GM12801 (cell line): ENCODE data around the gene GMPPB.

Source experiments
- CTCF ChIP-seq: IDR thresholded peaks from one replicate; pipeline ENCODE4 v1.5.1; 2011; ENCODE audit warnings: control low read depth; ENCODE audit not compliant: insufficient read length; ENCODE audit errors: extremely low read depth

GMPPB gene

GRCh38 chr3:49745986-49746385 is 22.2 kb upstream of the GMPPB start:
- TF ChIP-seq CTCF, result no peak

GRCh38 chr3:49740427-49740826 is 16.7 kb upstream of the GMPPB start:
- no peak for TF ChIP-seq CTCF

- TF ChIP-seq CTCF, result no peak
Observed at GRCh38 chr3:49738067-49738713, 14.4 kb upstream of the GMPPB start.

- no peak for TF ChIP-seq CTCF
Observed at GRCh38 chr3:49734752-49735151, 11.0 kb upstream of the GMPPB start.

- no peak for TF ChIP-seq CTCF
Observed at GRCh38 chr3:49733551-49733950, 9.8 kb upstream of the GMPPB start.

GRCh38 chr3:49732597-49732996 is 8.8 kb upstream of the GMPPB start:
- TF ChIP-seq CTCF, result no peak

GRCh38 chr3:49729966-49730609 is 6.3 kb upstream of the GMPPB start:
- TF ChIP-seq CTCF, result no peak
